DLD1 (cell line): ENCODE data around the gene DNAL4.

Experiments
- in situ Hi-C: cut with HindIII; loops from 2 replicates; pipeline ENCODE4 v1.10.0; 2017; ENCODE audit warnings: low sequenced_read_pairs

Gene DNAL4

DNA sequence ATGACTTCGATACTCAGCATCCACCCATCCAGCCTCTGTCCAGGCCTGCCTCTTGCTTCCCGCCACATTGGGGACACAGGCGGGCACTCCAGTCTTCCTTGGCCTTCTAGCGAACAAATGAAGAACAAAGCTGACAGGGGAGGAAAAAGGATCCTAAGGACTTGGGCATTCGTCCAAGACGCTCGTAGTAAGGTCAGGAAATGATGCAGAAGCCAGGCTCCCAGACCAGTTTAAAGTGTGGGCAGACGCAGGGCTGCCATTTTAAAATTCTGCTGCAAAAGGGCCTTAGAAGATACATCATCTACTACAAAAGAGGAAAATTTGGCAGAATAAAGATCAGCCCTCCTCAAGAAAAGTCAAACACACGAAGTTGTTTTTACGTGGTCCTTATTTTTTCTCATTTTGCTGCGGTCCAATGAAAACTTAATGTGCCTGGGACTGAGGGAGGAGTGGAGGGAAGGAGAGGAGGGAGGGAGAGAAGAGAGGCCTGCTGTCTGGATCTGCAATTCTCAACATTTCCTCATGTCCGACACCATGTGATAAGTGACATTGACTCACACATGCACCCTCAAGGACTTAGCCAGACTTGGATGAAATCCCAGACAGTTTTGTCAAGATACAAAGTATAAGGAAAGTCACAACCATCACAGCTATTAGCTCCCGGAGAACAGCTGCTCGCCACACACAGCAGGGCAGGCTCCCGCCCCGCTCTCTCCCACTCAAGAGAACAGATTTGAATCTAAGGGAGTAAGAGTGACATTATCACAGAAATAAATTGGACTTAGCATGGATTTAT lies 5.7 kb downstream of the DNAL4 start:
- in situ Hi-C loops: no loop called here

DNA sequence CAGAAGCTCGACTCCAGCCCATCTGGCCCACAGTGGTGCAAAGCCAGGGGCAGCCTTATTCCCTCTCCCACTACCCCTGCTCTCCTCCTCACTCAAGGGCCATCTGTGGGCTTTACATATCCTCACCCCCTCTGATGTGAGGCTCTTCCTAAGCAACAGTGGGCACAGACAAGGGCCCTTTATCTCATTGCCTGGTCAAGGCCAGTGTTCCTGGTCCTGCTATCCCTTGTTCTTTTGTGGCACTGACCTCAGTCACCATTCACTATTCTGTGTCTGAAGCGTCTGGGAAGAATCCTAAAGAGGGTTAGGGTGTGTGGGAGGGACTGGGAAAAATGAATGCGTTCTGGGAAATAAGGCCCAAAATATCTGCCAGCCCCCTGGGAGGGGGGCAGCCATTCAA lies 7.3 kb downstream of the DNAL4 start:
- in situ Hi-C loops: no loop called here

DNA sequence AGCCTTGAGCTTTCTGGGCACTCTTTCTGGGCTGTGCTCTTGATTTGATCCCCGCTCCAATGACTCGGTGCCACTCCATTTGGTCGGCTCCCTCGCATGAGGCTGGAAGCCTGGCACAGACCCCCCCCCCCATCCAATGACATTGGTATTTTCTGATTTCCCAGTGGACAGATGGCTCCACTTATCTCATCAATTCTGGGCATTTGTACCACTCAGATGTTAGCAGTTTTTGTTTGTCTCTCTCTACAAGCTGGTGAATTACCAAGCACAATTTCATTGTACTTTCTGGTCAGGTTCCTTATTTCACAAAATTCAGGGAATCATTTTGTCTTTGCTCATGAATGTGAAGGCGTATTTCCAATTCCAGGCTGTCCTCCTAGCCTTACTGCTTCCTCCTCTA lies 9.1 kb downstream of the DNAL4 start:
- in situ Hi-C loops: no loop called here

- in situ Hi-C loops: no loop called here
Observed at GRCh38 chr22:38784035-38784434, 9.9 kb downstream of the DNAL4 start.

GRCh38 chr22:38783095-38783615 lies 10.8 kb downstream of the DNAL4 start:
- in situ Hi-C loops: no loop called here

DNA sequence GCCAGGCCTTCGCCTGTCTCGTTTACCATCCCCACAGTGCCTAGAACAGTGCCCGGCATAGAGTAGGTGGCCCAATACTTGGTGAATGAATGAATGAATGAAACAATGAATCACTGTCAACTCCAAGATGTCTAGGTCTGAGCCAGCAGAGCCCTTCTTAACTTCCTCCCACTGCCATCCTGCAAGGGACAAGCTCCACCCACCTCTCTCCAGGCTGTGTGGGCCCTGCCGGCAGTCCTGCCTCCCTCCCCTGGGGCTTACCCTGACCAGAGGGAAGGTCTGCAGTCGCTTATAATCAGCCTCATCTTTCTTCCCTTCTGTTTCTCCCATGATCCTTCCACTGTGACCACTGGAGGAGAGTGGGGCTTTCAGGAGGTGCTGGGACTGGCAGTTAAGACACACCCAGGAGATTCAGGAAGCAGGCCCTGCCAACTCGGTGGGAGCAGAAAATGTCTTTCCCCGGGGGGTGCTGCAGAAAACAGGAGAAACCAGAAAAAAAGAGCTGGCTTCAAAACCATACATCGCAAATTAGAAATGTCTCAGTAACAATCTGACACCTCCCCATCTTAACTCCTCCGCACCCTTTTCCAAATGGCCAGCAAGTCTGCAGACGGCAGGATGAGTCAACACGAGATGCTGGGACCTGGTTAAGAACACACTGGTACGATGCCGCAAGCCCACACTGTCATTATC lies 11.4 kb downstream of the DNAL4 start:
- in situ Hi-C loops: no loop called here

GRCh38 chr22:38781033-38781432 lies 12.9 kb downstream of the DNAL4 start:
- in situ Hi-C loops: no loop called here

DNA sequence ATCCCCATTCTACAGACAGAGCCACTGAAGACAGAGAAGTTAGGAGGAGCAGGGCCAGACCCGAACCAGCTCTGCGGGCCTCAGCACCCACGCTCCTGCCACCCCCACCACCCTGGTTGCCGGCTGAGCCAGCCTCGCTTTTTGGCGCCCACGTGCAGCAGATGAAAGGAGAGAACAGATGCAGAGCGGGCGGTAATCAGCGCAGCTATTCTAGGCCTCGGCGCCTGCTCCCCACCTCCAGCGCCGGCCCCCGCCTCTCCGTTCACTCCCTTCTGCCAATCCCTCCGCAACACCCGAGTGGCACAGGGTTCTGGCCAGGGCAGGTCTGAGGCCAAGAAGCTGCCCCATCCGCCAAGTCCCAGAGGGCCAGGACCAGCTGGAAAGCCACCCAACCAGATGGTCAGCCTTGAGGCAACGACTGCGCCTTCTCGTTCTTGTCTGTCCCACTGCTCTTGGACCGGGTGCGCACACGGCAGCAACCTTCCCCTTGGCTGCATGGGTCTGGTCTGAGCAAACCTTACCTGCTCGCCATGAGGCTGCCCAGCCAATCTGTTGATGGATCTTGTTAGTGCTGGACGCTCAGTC lies 16.8 kb downstream of the DNAL4 start:
- in situ Hi-C loops: no loop called here

DNA sequence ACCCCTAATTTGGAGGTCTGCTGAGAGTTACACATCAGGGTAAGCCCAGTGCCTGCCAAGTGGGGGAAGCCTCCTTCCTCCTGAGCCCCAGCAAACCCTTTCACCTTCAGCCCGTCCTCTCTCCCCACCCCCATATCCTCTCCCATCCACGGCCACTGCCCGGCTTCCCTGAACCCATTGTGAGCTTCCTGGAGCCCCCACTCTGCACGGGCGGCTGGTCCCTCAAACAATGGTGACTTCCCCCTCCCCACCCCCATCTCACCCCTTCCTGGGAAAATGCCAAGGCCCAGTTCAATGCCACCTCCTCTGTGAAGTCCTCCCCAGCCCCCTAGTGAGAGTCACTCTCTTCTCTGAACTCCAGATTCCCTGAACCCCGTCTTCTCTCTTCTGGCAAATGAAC lies 17.9 kb downstream of the DNAL4 start:
- in situ Hi-C loops: no loop called here

- in situ Hi-C loops: no loop called here
Observed at GRCh38 chr22:38775656-38776055, 18.3 kb downstream of the DNAL4 start.

GRCh38 chr22:38774496-38775166 lies 19.3 kb downstream of the DNAL4 start:
- in situ Hi-C loops: no loop called here

GRCh38 chr22:38773363-38773946 lies 20.5 kb downstream of the DNAL4 start:
- in situ Hi-C loops: no loop called here

DNA sequence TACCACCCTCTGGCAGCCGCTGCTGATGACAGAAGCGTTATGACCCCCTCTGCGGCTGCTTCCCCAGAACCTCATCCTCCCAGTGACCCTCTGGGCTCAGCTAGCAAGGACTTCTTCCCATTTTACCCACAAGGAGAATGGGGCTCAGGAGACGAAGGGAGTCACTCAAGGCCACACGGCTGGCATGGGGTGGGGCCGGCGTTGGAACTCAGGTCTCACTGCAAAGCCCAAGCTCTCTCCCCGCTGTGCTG lies 21.4 kb downstream of the DNAL4 start:
- in situ Hi-C loops: no loop called here

DNA sequence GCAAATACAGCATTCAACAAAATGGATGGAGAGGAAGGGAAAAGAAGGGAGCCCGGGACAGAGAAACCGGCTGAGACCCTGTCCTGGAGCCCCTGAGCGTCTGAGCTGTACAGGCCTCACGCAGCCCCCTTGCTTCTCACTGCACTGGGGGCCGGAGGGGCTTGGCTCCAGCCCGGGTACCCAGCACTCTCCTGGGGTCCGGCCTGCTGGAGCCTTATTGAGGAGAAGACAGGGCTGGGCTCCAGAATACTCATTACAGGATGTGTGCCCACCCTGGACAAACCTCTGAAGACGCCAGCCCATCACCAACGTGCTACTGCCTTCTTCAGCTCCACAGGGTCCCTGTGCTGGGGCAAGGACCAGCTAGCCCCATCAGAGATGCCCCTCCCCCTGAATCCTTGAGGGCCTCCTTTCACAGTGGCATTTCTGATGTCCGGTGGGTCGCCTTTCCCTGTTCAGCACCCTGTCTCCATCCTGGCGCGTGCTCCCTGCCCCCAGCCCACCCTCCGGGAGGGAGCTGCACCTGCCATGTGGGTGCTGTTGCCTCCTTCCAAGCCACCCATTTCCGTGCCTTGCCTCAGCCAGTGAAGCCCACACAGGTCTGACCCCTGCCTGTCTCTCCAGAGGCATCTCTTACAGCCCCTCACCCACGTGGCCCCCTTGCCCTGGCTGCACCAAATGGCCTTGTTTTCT lies 23.5 kb downstream of the DNAL4 start:
- in situ Hi-C loops: no loop called here

- in situ Hi-C loops: no loop called here
Observed at GRCh38 chr22:38768036-38768435, 25.9 kb downstream of the DNAL4 start.

DNA sequence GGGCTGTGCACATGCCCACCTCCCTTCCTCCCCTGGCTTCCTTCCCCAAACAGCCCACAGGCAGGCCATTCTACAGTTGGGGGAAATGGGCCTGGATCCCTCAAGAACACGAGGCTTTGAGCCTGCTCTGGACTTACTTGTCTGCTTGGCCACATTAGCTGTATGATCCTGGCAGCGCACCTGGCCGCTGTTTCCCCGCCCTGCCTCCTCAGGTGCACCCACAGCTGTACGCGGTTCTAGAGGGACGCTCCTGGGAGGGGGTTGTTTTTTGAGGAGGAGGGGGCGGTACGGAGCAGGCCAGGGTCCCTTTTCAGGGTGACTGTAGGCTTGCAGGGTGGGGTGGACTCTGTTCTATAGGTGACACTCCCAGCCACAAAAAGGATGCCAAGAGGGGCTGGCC lies 26.6 kb downstream of the DNAL4 start:
- in situ Hi-C loops: no loop called here

DNA sequence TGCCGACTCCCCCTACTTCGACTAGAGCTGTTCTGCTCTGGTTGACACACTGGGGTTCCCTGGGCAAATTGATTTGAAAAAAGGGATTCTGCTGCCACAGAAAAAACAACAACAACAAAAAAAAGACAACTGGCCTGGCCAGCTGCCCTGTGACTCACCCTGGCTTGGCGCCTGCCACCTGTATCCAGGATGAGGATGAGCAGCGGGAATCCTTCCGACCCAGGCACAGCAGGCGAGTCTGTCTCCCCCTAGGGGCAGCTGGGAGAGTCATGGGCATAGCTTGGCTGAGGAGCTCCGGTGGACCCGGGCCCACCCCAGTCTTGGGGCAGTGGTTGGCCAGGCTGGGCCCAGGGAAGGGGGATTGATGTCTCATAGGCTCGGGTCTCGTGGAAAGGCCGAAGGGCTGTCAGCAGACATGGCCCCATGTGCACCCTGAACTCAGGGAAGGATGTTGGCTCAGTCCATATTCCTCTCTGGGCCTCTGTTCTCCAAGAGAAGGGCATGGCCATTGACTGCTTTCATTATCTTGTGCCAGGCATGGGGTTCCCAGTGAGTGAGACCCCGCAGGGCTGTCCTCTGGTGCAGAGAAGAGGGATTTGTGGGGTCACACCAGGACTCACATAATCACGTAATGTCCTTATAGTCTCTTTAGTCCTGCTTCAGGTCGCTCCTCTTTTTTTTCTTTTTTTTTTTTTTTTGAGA lies 27.7 kb downstream of the DNAL4 start:
- in situ Hi-C loops: no loop called here

DNA sequence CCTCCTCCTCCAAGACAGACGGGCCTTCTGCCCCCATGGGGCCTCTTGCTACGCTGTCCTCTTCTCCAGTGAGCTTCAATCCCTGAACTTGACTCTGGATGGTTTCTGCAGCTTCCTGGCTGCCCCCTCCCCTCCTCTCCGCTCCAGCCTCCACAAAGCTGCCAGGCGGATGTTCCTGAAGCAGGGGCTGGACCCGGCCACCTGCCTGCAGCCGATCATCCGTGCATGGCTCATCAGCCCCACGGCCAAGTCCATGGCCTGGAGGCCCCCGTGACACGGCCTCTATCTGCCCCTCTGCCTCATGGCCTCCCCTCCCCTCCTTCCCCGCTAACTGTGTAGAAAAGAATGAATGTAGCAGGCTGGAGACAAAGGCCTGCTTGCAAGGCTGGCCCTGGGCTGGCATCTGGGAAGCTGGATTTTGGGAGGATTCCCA lies 31.4 kb downstream of the DNAL4 start:
- in situ Hi-C loops: no loop called here

- in situ Hi-C loops: no loop called here
Observed at GRCh38 chr22:38761202-38762162, 32.5 kb downstream of the DNAL4 start.
